Measurements from ENCODE around the gene DTX4. TPM values are rescaled to one million over a fixed set of nuclear protein-coding genes. Genes with fewer than 3 reads are reported as not detected.

Gene DTX4
- total RNA-seq, 1 experiment from 2014 or later: 4.9 TPM

DNA sequence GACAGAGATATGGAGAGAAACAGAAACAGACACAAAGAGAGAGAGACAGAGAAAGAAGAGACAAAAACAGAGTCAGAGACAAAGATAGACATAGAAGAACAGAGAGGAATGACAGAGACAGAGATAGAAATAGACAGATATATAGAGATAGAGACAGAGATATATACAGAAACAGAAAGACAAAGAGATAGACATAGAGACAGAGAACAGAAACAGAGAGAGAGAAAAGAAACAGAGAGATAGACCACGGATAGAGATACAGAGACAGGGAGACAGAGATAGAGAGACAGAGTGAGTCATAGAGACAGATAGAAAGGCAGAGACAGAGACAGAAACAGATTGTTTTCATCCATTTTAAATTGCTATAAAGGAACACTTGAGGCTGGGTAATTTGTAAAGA, 53.1 kb downstream of the DTX4 start:
- no peaks in the 10 kb centered on the region for H3K9me3 ChIP-seq (ENCODE audit: low read length)
- peak overlapping the region; percentile 28; the same call in 1 of the 2 replicates for H2AFZ ChIP-seq (ENCODE audit: low read length)
- no peaks in the 10 kb centered on the region for H4K20me1 ChIP-seq (ENCODE audit: low read length)
- TF ChIP-seq, protein P1, sequence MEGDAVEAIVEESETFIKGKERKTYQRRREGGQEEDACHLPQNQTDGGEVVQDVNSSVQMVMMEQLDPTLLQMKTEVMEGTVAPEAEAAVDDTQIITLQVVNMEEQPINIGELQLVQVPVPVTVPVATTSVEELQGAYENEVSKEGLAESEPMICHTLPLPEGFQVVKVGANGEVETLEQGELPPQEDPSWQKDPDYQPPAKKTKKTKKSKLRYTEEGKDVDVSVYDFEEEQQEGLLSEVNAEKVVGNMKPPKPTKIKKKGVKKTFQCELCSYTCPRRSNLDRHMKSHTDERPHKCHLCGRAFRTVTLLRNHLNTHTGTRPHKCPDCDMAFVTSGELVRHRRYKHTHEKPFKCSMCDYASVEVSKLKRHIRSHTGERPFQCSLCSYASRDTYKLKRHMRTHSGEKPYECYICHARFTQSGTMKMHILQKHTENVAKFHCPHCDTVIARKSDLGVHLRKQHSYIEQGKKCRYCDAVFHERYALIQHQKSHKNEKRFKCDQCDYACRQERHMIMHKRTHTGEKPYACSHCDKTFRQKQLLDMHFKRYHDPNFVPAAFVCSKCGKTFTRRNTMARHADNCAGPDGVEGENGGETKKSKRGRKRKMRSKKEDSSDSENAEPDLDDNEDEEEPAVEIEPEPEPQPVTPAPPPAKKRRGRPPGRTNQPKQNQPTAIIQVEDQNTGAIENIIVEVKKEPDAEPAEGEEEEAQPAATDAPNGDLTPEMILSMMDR (conservative IDR thresholded peaks at IDR 0.05; ENCODE audit: low read depth, low read length): no peak
- TF ChIP-seq EZH2 (IDR thresholded peaks at IDR 0.05; ENCODE audit: low read length, unreplicated experiment): no peak
- TF ChIP-seq EZH2phosphoT487 (IDR thresholded peaks at IDR 0.05; ENCODE audit: borderline replicate concordance, low read length): no peak
- intact Hi-C loops (cut with micrococcal nuclease): no loop called here
- no peak for ATAC-seq
- H3K27ac ChIP-seq (ENCODE audit: low read length): no peak overlapping the region
- H3K27me3 ChIP-seq (ENCODE audit: low read length): no peaks in the 10 kb centered on the region
- H3K9ac ChIP-seq (ENCODE audit: low read length): no peak overlapping the region
- H3K36me3 ChIP-seq (ENCODE audit: low read depth, low read length): no peaks in the 10 kb centered on the region
- H3K4me3 ChIP-seq (ENCODE audit: low read length): no peak overlapping the region
- no peaks in the 10 kb centered on the region for H3K9me2 ChIP-seq (replicated peaks; ENCODE audit: low read length)
- no peaks in the 10 kb centered on the region for H3K79me2 ChIP-seq (ENCODE audit: low read length)
- no peaks in the 10 kb centered on the region for H3F3A ChIP-seq (ENCODE audit: low read length, unreplicated experiment)
- ChIA-PET CTCF (no interaction called here), POLR2A (ENCODE audit: unreplicated experiment) (no interaction called here)
- peaks cover 32% of the 10 kb centered on the region for H3K4me1 ChIP-seq (ENCODE audit: insufficient read depth, low read length)
- peak overlapping the region; percentile 40 for H3K4me2 ChIP-seq (ENCODE audit: low read length)
- DNase-seq: no peak
- no TSS peak for BruUV-seq (replicated peaks)

DNA sequence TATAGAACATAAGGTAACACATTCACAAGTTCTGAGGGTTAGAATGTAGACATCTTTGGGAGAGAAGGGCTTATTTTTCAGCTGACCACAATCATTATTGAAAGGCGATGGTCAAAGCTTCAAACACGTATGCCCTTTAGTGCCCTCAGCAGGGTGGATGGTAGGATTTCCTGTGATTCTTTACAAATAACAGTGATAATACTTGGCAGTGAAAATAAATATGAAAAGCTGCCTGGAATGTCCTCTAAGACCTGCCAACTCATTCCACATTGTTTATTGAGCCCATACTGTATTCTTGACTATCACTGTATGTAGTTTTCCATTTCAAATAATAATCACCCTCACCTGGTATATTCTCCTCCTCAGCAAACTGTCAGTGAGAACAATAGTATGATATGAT, 54.5 kb downstream of the DTX4 start:
- TF ChIP-seq, protein P1 (conservative IDR thresholded peaks at IDR 0.05; ENCODE audit: low read depth, low read length): no peak
- no peak for TF ChIP-seq EZH2 (IDR thresholded peaks at IDR 0.05; ENCODE audit: low read length, unreplicated experiment)
- TF ChIP-seq EZH2phosphoT487 (IDR thresholded peaks at IDR 0.05; ENCODE audit: borderline replicate concordance, low read length): no peak
- Histone ChIP-seq H3K9me3 (ENCODE audit: low read length) (0 out of 2 replicates have a peak, but pooled peaks cover 4% of the 10 kb centered on the region), H3K9me2 (replicated peaks; ENCODE audit: low read length) (no peaks in the 10 kb centered on the region), H3K36me3 (ENCODE audit: low read depth, low read length) (no peaks in the 10 kb centered on the region), H3K27ac (ENCODE audit: low read length) (no peak overlapping the region), H3K4me1 (ENCODE audit: insufficient read depth, low read length) (peaks cover 22% of the 10 kb centered on the region), H3K79me2 (ENCODE audit: low read length) (no peaks in the 10 kb centered on the region), H3K27me3 (ENCODE audit: low read length) (no peaks in the 10 kb centered on the region), H3K4me2 (ENCODE audit: low read length) (no peak overlapping the region), H3K9ac (ENCODE audit: low read length) (no peak overlapping the region), H4K20me1 (ENCODE audit: low read length) (no peaks in the 10 kb centered on the region), H2AFZ (ENCODE audit: low read length) (no peak overlapping the region), H3K4me3 (ENCODE audit: low read length) (no peak overlapping the region), H3F3A (ENCODE audit: low read length, unreplicated experiment) (no peaks in the 10 kb centered on the region)
- CTCF ChIA-PET: no interaction called here
- BruUV-seq (replicated peaks): no TSS peak
- DNase-seq (no peak), ATAC-seq (no peak)
- POLR2A ChIA-PET (ENCODE audit: unreplicated experiment): no interaction called here
- intact Hi-C loops (cut with micrococcal nuclease): no loop called here

DNA sequence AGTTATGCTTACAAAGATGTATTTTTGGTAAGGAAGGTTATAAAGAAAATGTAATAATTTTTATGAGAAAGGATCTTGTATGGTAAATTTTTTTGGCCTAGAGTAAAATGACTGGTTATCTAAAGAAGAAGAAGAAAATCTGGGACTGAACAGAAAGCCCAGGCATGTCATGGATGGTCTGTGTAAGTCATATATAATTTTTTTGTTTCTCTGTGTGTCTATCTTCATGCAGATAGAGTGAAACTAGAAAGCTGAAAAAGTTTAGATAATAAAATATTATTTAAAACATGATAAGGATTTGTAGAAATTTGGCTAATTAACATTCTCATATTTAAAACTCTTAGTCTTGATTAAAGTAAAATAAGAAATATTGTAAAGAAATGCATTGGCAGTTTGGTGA, 68.4 kb downstream of the DTX4 start:
- ChIA-PET POLR2A (ENCODE audit: unreplicated experiment) (no interaction called here), CTCF (no interaction called here)

More for the DNA sequence above, 68.4 kb downstream of the DTX4 start:
- TF ChIP-seq EZH2 (IDR thresholded peaks at IDR 0.05; ENCODE audit: low read length, unreplicated experiment) (no peak), EZH2phosphoT487 (IDR thresholded peaks at IDR 0.05; ENCODE audit: borderline replicate concordance, low read length) (no peak)
- TF ChIP-seq, protein P1 (conservative IDR thresholded peaks at IDR 0.05; ENCODE audit: low read depth, low read length): no peak
- H3K36me3 ChIP-seq (ENCODE audit: low read depth, low read length): peaks cover 8% of the 10 kb centered on the region; the same call in 1 of the 2 replicates
- H2AFZ ChIP-seq (ENCODE audit: low read length): no peak overlapping the region
- peaks cover 16% of the 10 kb centered on the region for H3K9me3 ChIP-seq (ENCODE audit: low read length)
- no TSS peak for BruUV-seq (replicated peaks)
- H3K9ac ChIP-seq (ENCODE audit: low read length): no peak overlapping the region
- H3K9me2 ChIP-seq (replicated peaks; ENCODE audit: low read length): no peaks in the 10 kb centered on the region
- peaks cover 8% of the 10 kb centered on the region; the same call in 1 of the 2 replicates for H3K4me1 ChIP-seq (ENCODE audit: insufficient read depth, low read length)
- DNase-seq (no peak), ATAC-seq (no peak)
- no peaks in the 10 kb centered on the region for H4K20me1 ChIP-seq (ENCODE audit: low read length)
- H3K4me3 ChIP-seq (ENCODE audit: low read length): no peak overlapping the region
- no peak overlapping the region for H3K4me2 ChIP-seq (ENCODE audit: low read length)
- intact Hi-C loops (cut with micrococcal nuclease): no loop called here
- H3K27ac ChIP-seq (ENCODE audit: low read length): no peak overlapping the region
- no peaks in the 10 kb centered on the region for H3K27me3 ChIP-seq (ENCODE audit: low read length)
- H3K79me2 ChIP-seq (ENCODE audit: low read length): no peaks in the 10 kb centered on the region
- no peaks in the 10 kb centered on the region for H3F3A ChIP-seq (ENCODE audit: low read length, unreplicated experiment)
